Stomach smooth muscle (tissue), 2 donors: ENCODE data around the gene USP16.
A peak's percentile ranks its signal among the peaks of the same experiment; 100 is the strongest.

ENCODE experiments used
- H3K27ac ChIP-seq: one replicate; pipeline ENCODE4 v1.7.0; 2013; ENCODE audit warnings: mild to moderate bottlenecking, low read length, inconsistent platforms
- H3K27me3 ChIP-seq, 2 donors: one replicate each; pipeline ENCODE4 v1.7.0; 2013; ENCODE audit warnings: low read length in 2 of 2; ENCODE audit not compliant: insufficient read depth in 2 of 2, control insufficient read depth in 1 of 2
- H3K36me3 ChIP-seq, 2 donors: one replicate each; pipeline ENCODE4 v1.7.0; 2013; ENCODE audit warnings: low read length in 2 of 2; ENCODE audit not compliant: control insufficient read depth in 2 of 2, insufficient read depth in 2 of 2
- H3K4me1 ChIP-seq: one replicate; pipeline ENCODE4 v1.7.0; 2013; ENCODE audit warnings: low read length; ENCODE audit not compliant: control insufficient read depth, insufficient read depth
- H3K4me3 ChIP-seq, 2 donors: one replicate each; pipeline ENCODE4 v1.7.0; 2013; ENCODE audit warnings: low read length in 2 of 2
- H3K9ac ChIP-seq, 2 donors: one replicate each; pipeline ENCODE4 v1.7.0; 2013; ENCODE audit warnings: low read length in 2 of 2, mild to moderate bottlenecking in 1 of 2
- H3K9me3 ChIP-seq, 2 donors: one replicate each; pipeline ENCODE4 v1.7.0; 2013; ENCODE audit warnings: low read length in 2 of 2; ENCODE audit not compliant: control insufficient read depth in 2 of 2
- donor health status: healthy.
- donor health status: Pancreatic carcinoma.

Gene USP16

GRCh38 chr21:29033301-29033700, 8.8 kb downstream of the USP16 start:
- H3K27ac ChIP-seq = no peak overlapping the region
- no peaks in the 10 kb centered on the region for H3K4me1 ChIP-seq
- H3K9me3 ChIP-seq = no peaks in the 10 kb centered on the region
- no peaks in the 10 kb centered on the region for H3K27me3 ChIP-seq
- no peak overlapping the region for H3K9ac ChIP-seq
- peaks cover 28 to 55% of the 10 kb centered on the region in 2 donors for H3K36me3 ChIP-seq
- H3K4me3 ChIP-seq = no peak overlapping the region

- no peaks in the 10 kb centered on the region for H3K27me3 ChIP-seq
- H3K27ac ChIP-seq = no peak overlapping the region
- peaks cover 28 to 61% of the 10 kb centered on the region in 2 donors for H3K36me3 ChIP-seq
- no peaks in the 10 kb centered on the region for H3K4me1 ChIP-seq
- H3K9me3 ChIP-seq = no peaks in the 10 kb centered on the region
- H3K9ac ChIP-seq = no peak overlapping the region
- no peak overlapping the region for H3K4me3 ChIP-seq
Measured at GRCh38 chr21:29033871-29034270, 9.4 kb downstream of the USP16 start.

- H3K36me3 ChIP-seq = peaks cover 31 to 67% of the 10 kb centered on the region in 2 donors
- H3K27ac ChIP-seq = no peak overlapping the region
Measured at GRCh38 chr21:29034678-29035077, 10.2 kb downstream of the USP16 start.

GRCh38 chr21:29052224-29052623, 27.8 kb downstream of the USP16 start:
- Histone ChIP-seq H3K4me3 (no peak overlapping the region), H3K9me3 (no peaks in the 10 kb centered on the region), H3K27me3 (no peaks in the 10 kb centered on the region), H3K36me3 (peaks cover 43 to 53% of the 10 kb centered on the region in 2 donors), H3K9ac (no peak overlapping the region), H3K4me1 (no peaks in the 10 kb centered on the region), H3K27ac (no peak overlapping the region)

More at GRCh38 chr21:29034678-29035077, 10.2 kb downstream of the USP16 start:
- Histone ChIP-seq H3K4me1 (no peaks in the 10 kb centered on the region), H3K27me3 (no peaks in the 10 kb centered on the region), H3K4me3 (no peak overlapping the region), H3K9ac (no peak overlapping the region), H3K9me3 (no peaks in the 10 kb centered on the region)

- no peak overlapping the region for H3K27ac ChIP-seq
- H3K9ac ChIP-seq = no peak overlapping the region
- H3K4me3 ChIP-seq = no peak overlapping the region
- no peaks in the 10 kb centered on the region for H3K4me1 ChIP-seq
- peaks cover 42 to 52% of the 10 kb centered on the region in 2 donors for H3K36me3 ChIP-seq
- H3K9me3 ChIP-seq = no peaks in the 10 kb centered on the region
- no peaks in the 10 kb centered on the region for H3K27me3 ChIP-seq
Measured at GRCh38 chr21:29053011-29053553, 28.6 kb downstream of the USP16 start.

- Histone ChIP-seq H3K36me3 (peaks cover 42 to 50% of the 10 kb centered on the region in 2 donors), H3K9ac (no peak overlapping the region), H3K27me3 (no peaks in the 10 kb centered on the region), H3K4me1 (no peaks in the 10 kb centered on the region), H3K27ac (no peak overlapping the region), H3K4me3 (no peak overlapping the region), H3K9me3 (no peaks in the 10 kb centered on the region)
Measured at GRCh38 chr21:29053656-29054055, 29.2 kb downstream of the USP16 start.

- Histone ChIP-seq H3K36me3 (peaks cover 45 to 48% of the 10 kb centered on the region in 2 donors), H3K9ac (no peak overlapping the region), H3K4me3 (no peak overlapping the region), H3K4me1 (no peaks in the 10 kb centered on the region), H3K9me3 (no peaks in the 10 kb centered on the region), H3K27me3 (no peaks in the 10 kb centered on the region), H3K27ac (no peak overlapping the region)
Measured at GRCh38 chr21:29055080-29055479, 30.6 kb downstream of the USP16 start.

GRCh38 chr21:29056005-29056404, 31.5 kb downstream of the USP16 start:
- peaks cover 43 to 47% of the 10 kb centered on the region in 2 donors for H3K36me3 ChIP-seq
- no peak overlapping the region for H3K9ac ChIP-seq
- H3K4me1 ChIP-seq = no peaks in the 10 kb centered on the region
- no peak overlapping the region for H3K4me3 ChIP-seq
- no peaks in the 10 kb centered on the region for H3K9me3 ChIP-seq
- no peaks in the 10 kb centered on the region for H3K27me3 ChIP-seq
- no peak overlapping the region for H3K27ac ChIP-seq

- H3K9me3 ChIP-seq = no peaks in the 10 kb centered on the region
- H3K9ac ChIP-seq = no peak overlapping the region
- H3K4me3 ChIP-seq = no peak overlapping the region
- no peak overlapping the region for H3K27ac ChIP-seq
- H3K36me3 ChIP-seq = peaks cover 45 to 52% of the 10 kb centered on the region in 2 donors
- no peaks in the 10 kb centered on the region for H3K27me3 ChIP-seq
- H3K4me1 ChIP-seq = no peaks in the 10 kb centered on the region
Measured at GRCh38 chr21:29056538-29057050, 32.1 kb downstream of the USP16 start.

- peaks cover 46 to 66% of the 10 kb centered on the region in 2 donors for H3K36me3 ChIP-seq
- no peaks in the 10 kb centered on the region for H3K9me3 ChIP-seq
- H3K27me3 ChIP-seq = no peaks in the 10 kb centered on the region
- H3K27ac ChIP-seq = no peak overlapping the region
- no peak overlapping the region for H3K9ac ChIP-seq
- H3K4me3 ChIP-seq = no peak overlapping the region
- no peaks in the 10 kb centered on the region for H3K4me1 ChIP-seq
Measured at GRCh38 chr21:29064850-29065481, 40.5 kb downstream of the USP16 start.

- Histone ChIP-seq H3K36me3 (peaks cover 2% of the 10 kb centered on the region in 2 donors), H3K27me3 (no peaks in the 10 kb centered on the region), H3K9ac (peak overlapping the region; percentile 95 to 98), H3K4me1 (peaks cover 14% of the 10 kb centered on the region), H3K27ac (peak overlapping the region; percentile 88), H3K9me3 (no peaks in the 10 kb centered on the region), H3K4me3 (peak overlapping the region; percentile 97 to 98)
Measured at GRCh38 chr21:29072873-29073221, 48.4 kb downstream of the USP16 start.
